WTC11 (cell line): ENCODE measurements around the gene XPOT. TPM values are rescaled to one million over a fixed set of nuclear protein-coding genes. Genes with fewer than 3 reads are reported as not detected.

ENCODE experiments used
- ATAC-seq: fragments of 200-7000 bp; cut with Tn5 transposase; 2 replicates; pipeline ENCODE4 v1.10.0; 2021; ENCODE audit warnings: mild to moderate bottlenecking, moderate library complexity
- CTCF ChIA-PET: fragments of 300-600 bp; sonication (Branson Sonifier 250); formaldehyde crosslinking; loops from one replicate; lab custom pipeline; 2021; ENCODE audit warnings: antibody characterized with exemption; lab: Charles Lee
- POLR2A ChIA-PET: fragments of 350-600 bp; sonication (Branson Sonifier 250); formaldehyde crosslinking; loops from one replicate; lab custom pipeline; 2021; ENCODE audit warnings: antibody characterized with exemption; lab: Charles Lee
- DNase-seq: peaks from one replicate; pipeline ENCODE4 v3.0.0; 2021; ENCODE audit warnings: low spot score
- H3K27ac Mint-ChIP-seq: 2 replicates; pipeline ENCODE4 v1.8.0; 2021; ENCODE audit warnings: mixed read lengths
- H3K27me3 Mint-ChIP-seq: 2 replicates; pipeline ENCODE4 v1.8.0; 2021; ENCODE audit warnings: low read depth, mild to moderate bottlenecking, moderate library complexity, mixed read lengths
- H3K36me3 Mint-ChIP-seq: 2 replicates; pipeline ENCODE4 v1.8.0; 2021; ENCODE audit warnings: mixed read lengths
- H3K4me1 Mint-ChIP-seq: 2 replicates; pipeline ENCODE4 v1.8.0; 2022; ENCODE audit warnings: mixed read lengths
- H3K4me3 Mint-ChIP-seq: 2 replicates; pipeline ENCODE4 v1.8.0; 2021; ENCODE audit warnings: mild to moderate bottlenecking, moderate library complexity, mixed read lengths
- H3K9me3 Mint-ChIP-seq: 2 replicates; pipeline ENCODE4 v1.8.0; 2021; ENCODE audit warnings: mixed read lengths
- ATF1 ChIP-seq: sonication (generic); formaldehyde crosslinking; IDR thresholded peaks from 2 replicates; pipeline ENCODE4 v1.8.1; 2023; ENCODE audit warnings: mild to moderate bottlenecking, moderate library complexity, missing genetic modification reagents
- ATF3 ChIP-seq: sonication (generic); formaldehyde crosslinking; conservative IDR thresholded peaks from 2 replicates; pipeline ENCODE4 v1.8.1; 2022; ENCODE audit warnings: mild to moderate bottlenecking, missing genetic modification reagents
- E2F5 ChIP-seq: sonication (generic); formaldehyde crosslinking; IDR thresholded peaks from 2 replicates; pipeline ENCODE4 v1.8.1; 2022; ENCODE audit warnings: mild to moderate bottlenecking, moderate library complexity, missing genetic modification reagents
- GABPB1 ChIP-seq: sonication (generic); formaldehyde crosslinking; IDR thresholded peaks from 2 replicates; pipeline ENCODE4 v1.8.1; 2023; ENCODE audit warnings: mild to moderate bottlenecking, missing genetic modification reagents
- KAT7 ChIP-seq: sonication (generic); formaldehyde crosslinking; IDR thresholded peaks from 2 replicates; pipeline ENCODE4 v1.8.1; 2023; ENCODE audit warnings: missing genetic modification reagents, mild to moderate bottlenecking, borderline replicate concordance
- NR1H2 ChIP-seq: sonication (generic); formaldehyde crosslinking; IDR thresholded peaks from 2 replicates; pipeline ENCODE4 v1.9.0; 2021; ENCODE audit warnings: mild to moderate bottlenecking, moderate library complexity, missing genetic modification reagents
- SOX15 ChIP-seq: fragments of 250-450 bp; sonication (Bioruptor Pico); IDR thresholded peaks from 2 replicates; pipeline ENCODE4 v1.9.0; 2021; ENCODE audit warnings: mild to moderate bottlenecking
- SP1 ChIP-seq: sonication (generic); formaldehyde crosslinking; conservative IDR thresholded peaks from 2 replicates; pipeline ENCODE4 v1.8.1; 2022; ENCODE audit warnings: missing genetic modification reagents
- STAT6 ChIP-seq: sonication (generic); formaldehyde crosslinking; conservative IDR thresholded peaks from 2 replicates; pipeline ENCODE4 v1.8.1; 2023; ENCODE audit warnings: mild to moderate bottlenecking, low read depth, missing genetic modification reagents, moderate library complexity
- ZNF263 ChIP-seq: sonication (generic); formaldehyde crosslinking; IDR thresholded peaks from 2 replicates; pipeline ENCODE4 v1.8.1; 2022; ENCODE audit warnings: low read depth, mild to moderate bottlenecking, moderate library complexity, missing genetic modification reagents
- ZNF671 ChIP-seq: fragments of 250-450 bp; sonication (Bioruptor Pico); IDR thresholded peaks from 2 replicates; pipeline ENCODE4 v1.8.0; 2021; ENCODE audit warnings: mild to moderate bottlenecking
- total RNA-seq: library from RNA; stranded (reverse); gene quantifications from 3 replicates; pipeline ENCODE4 v1.2.3, GENCODE V29; 2021
- TF ChIP-seq, protein P1 (sequence below): sonication (generic); formaldehyde crosslinking; IDR thresholded peaks from 2 replicates; pipeline ENCODE4 v1.8.1; 2022; ENCODE audit warnings: mild to moderate bottlenecking, missing genetic modification reagents, moderate library complexity, borderline replicate concordance
- TF ChIP-seq, protein P2 (sequence below): fragments of 250-450 bp; sonication (Bioruptor Pico); IDR thresholded peaks from 2 replicates; pipeline ENCODE4 v1.9.0; 2021; ENCODE audit warnings: mild to moderate bottlenecking, borderline replicate concordance
- TF ChIP-seq, protein P3 (sequence below): sonication (generic); formaldehyde crosslinking; IDR thresholded peaks from 2 replicates; pipeline ENCODE4 v1.8.0; 2022; ENCODE audit warnings: mild to moderate bottlenecking, missing genetic modification reagents
- TF ChIP-seq, protein P4 (sequence below): sonication (generic); formaldehyde crosslinking; IDR thresholded peaks from 2 replicates; pipeline ENCODE4 v1.8.1; 2023; ENCODE audit warnings: mild to moderate bottlenecking, missing genetic modification reagents, moderate library complexity
- TF ChIP-seq, protein P5 (sequence below): sonication (generic); formaldehyde crosslinking; IDR thresholded peaks from 2 replicates; pipeline ENCODE4 v1.8.0; 2023; ENCODE audit warnings: mild to moderate bottlenecking, missing genetic modification reagents

XPOT gene
- total RNA-seq, 1 experiment from 2014 or later, result 134 TPM

DNA sequence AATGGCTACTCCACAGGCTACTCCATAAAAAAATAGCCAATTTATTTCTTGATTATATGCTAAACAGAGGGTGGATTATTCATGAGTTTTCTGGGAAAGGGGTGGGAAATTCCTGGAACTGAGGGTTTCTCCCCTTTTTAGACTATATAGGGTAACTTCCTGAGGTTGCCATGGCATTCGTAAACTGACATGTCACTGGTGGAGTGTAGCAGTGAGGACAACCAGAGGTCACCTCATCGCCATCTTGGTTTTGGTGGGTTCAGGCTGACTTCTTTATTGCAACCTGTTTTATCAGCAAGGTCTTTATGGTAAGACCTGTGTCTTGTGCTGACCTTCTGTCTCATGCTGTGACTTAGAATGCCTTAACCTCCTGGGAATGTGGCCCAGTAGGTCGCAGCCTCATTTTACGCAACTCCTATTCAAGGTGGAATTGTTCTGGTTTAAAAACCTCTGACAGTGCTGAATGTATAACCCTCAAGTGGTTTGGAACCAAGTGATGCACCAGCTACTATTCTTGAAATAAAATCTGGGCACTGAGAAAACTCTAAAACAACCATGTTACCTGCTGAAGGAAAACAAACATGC lies 41.4 kb upstream of the XPOT start (continued):
- TF ChIP-seq, protein P1, sequence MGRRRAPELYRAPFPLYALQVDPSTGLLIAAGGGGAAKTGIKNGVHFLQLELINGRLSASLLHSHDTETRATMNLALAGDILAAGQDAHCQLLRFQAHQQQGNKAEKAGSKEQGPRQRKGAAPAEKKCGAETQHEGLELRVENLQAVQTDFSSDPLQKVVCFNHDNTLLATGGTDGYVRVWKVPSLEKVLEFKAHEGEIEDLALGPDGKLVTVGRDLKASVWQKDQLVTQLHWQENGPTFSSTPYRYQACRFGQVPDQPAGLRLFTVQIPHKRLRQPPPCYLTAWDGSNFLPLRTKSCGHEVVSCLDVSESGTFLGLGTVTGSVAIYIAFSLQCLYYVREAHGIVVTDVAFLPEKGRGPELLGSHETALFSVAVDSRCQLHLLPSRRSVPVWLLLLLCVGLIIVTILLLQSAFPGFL (CRISPR knock-in tag), result no peak
- no peak for TF ChIP-seq KAT7
- TF ChIP-seq, all 79 proteins: peak for 0

- Mint-ChIP-seq H3K27ac (no peak overlapping the region), H3K4me1 (no peaks in the 10 kb centered on the region), H3K9me3 (peaks cover 18% of the 10 kb centered on the region), H3K4me3 (no peak overlapping the region), H3K27me3 (no peaks in the 10 kb centered on the region), H3K36me3 (peaks cover 18% of the 10 kb centered on the region)
- TF ChIP-seq E2F5 (CRISPR knock-in tag), result no peak
- TF ChIP-seq, protein P2, sequence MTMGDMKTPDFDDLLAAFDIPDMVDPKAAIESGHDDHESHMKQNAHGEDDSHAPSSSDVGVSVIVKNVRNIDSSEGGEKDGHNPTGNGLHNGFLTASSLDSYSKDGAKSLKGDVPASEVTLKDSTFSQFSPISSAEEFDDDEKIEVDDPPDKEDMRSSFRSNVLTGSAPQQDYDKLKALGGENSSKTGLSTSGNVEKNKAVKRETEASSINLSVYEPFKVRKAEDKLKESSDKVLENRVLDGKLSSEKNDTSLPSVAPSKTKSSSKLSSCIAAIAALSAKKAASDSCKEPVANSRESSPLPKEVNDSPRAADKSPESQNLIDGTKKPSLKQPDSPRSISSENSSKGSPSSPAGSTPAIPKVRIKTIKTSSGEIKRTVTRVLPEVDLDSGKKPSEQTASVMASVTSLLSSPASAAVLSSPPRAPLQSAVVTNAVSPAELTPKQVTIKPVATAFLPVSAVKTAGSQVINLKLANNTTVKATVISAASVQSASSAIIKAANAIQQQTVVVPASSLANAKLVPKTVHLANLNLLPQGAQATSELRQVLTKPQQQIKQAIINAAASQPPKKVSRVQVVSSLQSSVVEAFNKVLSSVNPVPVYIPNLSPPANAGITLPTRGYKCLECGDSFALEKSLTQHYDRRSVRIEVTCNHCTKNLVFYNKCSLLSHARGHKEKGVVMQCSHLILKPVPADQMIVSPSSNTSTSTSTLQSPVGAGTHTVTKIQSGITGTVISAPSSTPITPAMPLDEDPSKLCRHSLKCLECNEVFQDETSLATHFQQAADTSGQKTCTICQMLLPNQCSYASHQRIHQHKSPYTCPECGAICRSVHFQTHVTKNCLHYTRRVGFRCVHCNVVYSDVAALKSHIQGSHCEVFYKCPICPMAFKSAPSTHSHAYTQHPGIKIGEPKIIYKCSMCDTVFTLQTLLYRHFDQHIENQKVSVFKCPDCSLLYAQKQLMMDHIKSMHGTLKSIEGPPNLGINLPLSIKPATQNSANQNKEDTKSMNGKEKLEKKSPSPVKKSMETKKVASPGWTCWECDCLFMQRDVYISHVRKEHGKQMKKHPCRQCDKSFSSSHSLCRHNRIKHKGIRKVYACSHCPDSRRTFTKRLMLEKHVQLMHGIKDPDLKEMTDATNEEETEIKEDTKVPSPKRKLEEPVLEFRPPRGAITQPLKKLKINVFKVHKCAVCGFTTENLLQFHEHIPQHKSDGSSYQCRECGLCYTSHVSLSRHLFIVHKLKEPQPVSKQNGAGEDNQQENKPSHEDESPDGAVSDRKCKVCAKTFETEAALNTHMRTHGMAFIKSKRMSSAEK (CRISPR knock-in tag), result no peak
- no peak for TF ChIP-seq SOX15
- no peak for TF ChIP-seq ATF1 (CRISPR knock-in tag)
- TF ChIP-seq ZNF263 (CRISPR knock-in tag), result no peak
- no peak for TF ChIP-seq GABPB1 (CRISPR knock-in tag)
- no peak for TF ChIP-seq ZNF671 (CRISPR knock-in tag)
- TF ChIP-seq, protein P3, sequence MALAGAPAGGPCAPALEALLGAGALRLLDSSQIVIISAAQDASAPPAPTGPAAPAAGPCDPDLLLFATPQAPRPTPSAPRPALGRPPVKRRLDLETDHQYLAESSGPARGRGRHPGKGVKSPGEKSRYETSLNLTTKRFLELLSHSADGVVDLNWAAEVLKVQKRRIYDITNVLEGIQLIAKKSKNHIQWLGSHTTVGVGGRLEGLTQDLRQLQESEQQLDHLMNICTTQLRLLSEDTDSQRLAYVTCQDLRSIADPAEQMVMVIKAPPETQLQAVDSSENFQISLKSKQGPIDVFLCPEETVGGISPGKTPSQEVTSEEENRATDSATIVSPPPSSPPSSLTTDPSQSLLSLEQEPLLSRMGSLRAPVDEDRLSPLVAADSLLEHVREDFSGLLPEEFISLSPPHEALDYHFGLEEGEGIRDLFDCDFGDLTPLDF (CRISPR knock-in tag), result no peak
- TF ChIP-seq ATF3 (CRISPR knock-in tag), result no peak
- TF ChIP-seq, protein P4, sequence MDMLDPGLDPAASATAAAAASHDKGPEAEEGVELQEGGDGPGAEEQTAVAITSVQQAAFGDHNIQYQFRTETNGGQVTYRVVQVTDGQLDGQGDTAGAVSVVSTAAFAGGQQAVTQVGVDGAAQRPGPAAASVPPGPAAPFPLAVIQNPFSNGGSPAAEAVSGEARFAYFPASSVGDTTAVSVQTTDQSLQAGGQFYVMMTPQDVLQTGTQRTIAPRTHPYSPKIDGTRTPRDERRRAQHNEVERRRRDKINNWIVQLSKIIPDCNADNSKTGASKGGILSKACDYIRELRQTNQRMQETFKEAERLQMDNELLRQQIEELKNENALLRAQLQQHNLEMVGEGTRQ (CRISPR knock-in tag), result no peak
- no peak for TF ChIP-seq NR1H2 (CRISPR knock-in tag)
- no peak for TF ChIP-seq SP1
- ChIA-PET CTCF (no interaction called here), POLR2A (no interaction called here)
- DNase-seq, result no peak
- no peak for ATAC-seq
These were observed 20.5 kb upstream of the XPOT start for GRCh38 chr12:64383675-64384074.

- peaks cover 18% of the 10 kb centered on the region for H3K36me3 Mint-ChIP-seq
- ChIA-PET CTCF (interaction anchor here (0.6 kb wide), 1 partner anchor 564 kb away, joined by 3 read pairs; no protein-coding TSS in a partner anchor), POLR2A (no interaction called here)
- DNase-seq (no peak), ATAC-seq (no peak)
- no peak overlapping the region for H3K4me3 Mint-ChIP-seq
- H3K4me1 Mint-ChIP-seq, result peaks cover 3% of the 10 kb centered on the region; the same call in 1 of the 2 replicates
- H3K9me3 Mint-ChIP-seq, result peaks cover 18% of the 10 kb centered on the region
- H3K27me3 Mint-ChIP-seq, result peaks cover 9% of the 10 kb centered on the region
- H3K27ac Mint-ChIP-seq, result no peak overlapping the region
- TF ChIP-seq, protein P5, sequence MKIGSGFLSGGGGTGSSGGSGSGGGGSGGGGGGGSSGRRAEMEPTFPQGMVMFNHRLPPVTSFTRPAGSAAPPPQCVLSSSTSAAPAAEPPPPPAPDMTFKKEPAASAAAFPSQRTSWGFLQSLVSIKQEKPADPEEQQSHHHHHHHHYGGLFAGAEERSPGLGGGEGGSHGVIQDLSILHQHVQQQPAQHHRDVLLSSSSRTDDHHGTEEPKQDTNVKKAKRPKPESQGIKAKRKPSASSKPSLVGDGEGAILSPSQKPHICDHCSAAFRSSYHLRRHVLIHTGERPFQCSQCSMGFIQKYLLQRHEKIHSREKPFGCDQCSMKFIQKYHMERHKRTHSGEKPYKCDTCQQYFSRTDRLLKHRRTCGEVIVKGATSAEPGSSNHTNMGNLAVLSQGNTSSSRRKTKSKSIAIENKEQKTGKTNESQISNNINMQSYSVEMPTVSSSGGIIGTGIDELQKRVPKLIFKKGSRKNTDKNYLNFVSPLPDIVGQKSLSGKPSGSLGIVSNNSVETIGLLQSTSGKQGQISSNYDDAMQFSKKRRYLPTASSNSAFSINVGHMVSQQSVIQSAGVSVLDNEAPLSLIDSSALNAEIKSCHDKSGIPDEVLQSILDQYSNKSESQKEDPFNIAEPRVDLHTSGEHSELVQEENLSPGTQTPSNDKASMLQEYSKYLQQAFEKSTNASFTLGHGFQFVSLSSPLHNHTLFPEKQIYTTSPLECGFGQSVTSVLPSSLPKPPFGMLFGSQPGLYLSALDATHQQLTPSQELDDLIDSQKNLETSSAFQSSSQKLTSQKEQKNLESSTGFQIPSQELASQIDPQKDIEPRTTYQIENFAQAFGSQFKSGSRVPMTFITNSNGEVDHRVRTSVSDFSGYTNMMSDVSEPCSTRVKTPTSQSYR (CRISPR knock-in tag), result no peak
- TF ChIP-seq, protein P3 (CRISPR knock-in tag), result no peak
- TF ChIP-seq STAT6, result no peak
These were observed 19.2 kb upstream of the XPOT start for GRCh38 chr12:64385019-64385418.
